ENCODE results near the gene PRELP. TPM values are rescaled to one million over a fixed set of nuclear protein-coding genes. Genes with fewer than 3 reads are reported as not detected.

The PRELP gene
- total RNA-seq, 1 donor from 2014 or later: 1.0 TPM

DNA sequence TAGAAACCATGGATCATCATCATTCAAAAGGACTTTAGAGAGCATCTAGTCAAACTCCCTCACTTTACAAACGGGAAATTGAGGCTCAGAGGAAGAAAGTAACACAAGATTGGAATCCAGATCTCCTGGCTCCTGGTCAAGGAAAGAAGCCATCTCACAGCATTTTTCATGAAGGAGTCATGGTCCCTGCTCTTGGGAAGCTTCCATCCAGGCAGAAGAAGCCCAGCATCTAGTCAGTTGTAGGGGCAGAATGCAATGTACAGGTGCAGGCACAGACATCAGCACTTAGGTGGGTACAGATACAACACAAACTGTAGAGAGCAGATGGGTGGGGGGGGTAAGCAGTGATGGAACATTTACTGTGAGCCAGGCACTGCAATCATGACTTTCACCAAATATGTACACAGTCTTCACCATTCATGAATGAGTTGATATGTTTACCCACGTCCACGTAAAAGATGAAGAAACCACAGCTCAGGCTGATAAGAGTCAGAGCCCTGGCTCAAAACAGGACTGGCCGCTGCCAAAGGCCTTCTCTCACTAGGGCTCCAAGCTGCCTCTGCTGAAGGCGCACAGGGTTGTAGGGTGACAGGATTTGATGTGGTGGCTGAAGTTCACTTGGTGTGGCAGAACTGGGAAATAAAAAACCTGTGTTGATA is 62.3 kb downstream of the PRELP start:
- H3K36me3 ChIP-seq (ENCODE audit: control insufficient read depth in 3 of 3, insufficient read depth in 3 of 3, low read length in 3 of 3): no peaks in the 10 kb centered on the region
- no peak overlapping the region for H3K9ac ChIP-seq (ENCODE audit: low read depth in 1 of 3, low read length in 3 of 3)
- H3K9me3 ChIP-seq (ENCODE audit: control insufficient read depth in 3 of 3, low read length in 3 of 3): no peaks in the 10 kb centered on the region
- no peak overlapping the region for H3K27ac ChIP-seq (ENCODE audit: low read depth, low read length)
- H3K4me3 ChIP-seq (ENCODE audit: low read length in 3 of 3): no peak overlapping the region
- H3K27me3 ChIP-seq (ENCODE audit: control insufficient read depth in 3 of 3, insufficient read depth in 3 of 3, low read length in 3 of 3): no peaks in the 10 kb centered on the region
- H3K4me1 ChIP-seq (ENCODE audit: control insufficient read depth in 3 of 3, insufficient read depth in 3 of 3, low read length in 3 of 3): peaks cover 0 to 4% (median 3%) of the 10 kb centered on the region in 3 donors

DNA sequence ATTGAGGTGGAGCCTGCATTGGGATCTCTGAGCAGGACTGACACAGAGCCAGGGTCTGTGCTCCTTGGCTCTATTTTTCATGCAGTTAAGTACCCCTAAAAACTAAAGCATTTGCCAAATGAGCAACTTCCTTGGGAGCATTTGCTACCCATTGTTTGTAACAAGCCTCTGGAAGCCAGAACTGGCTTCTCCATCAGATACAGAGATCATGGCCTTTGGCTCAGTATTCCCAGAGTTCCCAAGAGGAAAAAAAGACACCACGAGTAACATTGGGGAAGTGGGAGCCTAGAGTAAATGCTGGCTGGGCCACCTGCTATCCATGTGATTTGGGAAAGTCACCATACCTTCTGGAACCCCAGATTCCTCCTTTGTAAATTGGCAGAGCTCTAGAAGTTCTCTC is 63.1 kb downstream of the PRELP start:
- Histone ChIP-seq H3K36me3 (ENCODE audit: control insufficient read depth in 3 of 3, insufficient read depth in 3 of 3, low read length in 3 of 3) (no peaks in the 10 kb centered on the region), H3K4me1 (ENCODE audit: control insufficient read depth in 3 of 3, insufficient read depth in 3 of 3, low read length in 3 of 3) (peaks cover 0 to 4% (median 3%) of the 10 kb centered on the region in 3 donors)

DNA sequence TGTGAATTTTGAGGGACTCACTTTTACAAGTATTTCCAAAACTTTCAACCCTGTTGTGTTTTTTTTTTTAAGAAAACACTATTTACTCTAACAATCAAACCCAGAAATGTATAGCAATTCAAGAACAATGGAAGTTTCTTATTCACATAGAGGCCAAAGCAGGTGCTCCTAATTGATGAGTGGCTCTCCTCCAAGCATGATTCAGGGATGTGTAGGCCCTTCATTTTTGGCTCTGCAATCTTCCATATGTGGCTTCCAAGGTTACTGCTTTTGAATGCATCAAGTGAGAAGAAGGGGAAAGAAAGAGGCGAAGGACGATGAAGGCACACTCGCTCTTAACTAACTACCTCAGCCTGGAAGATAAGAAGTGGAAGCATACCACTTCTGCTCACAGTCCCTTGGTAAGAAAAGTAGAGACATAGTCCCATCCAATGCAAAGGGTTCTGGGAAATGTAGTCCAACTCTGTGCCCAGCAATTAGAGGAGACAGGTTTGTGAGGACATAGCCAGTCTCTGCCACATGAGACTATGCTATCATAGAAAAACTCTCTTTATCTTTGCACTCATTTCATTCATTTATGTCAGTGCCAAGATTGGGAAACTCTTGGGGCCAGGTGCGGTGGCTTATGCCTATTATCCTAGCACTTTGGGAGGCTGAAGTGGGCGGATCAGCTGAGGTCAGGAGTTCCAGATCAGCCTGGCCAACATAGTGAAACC is 64.4 kb downstream of the PRELP start:
- H3K27ac ChIP-seq (ENCODE audit: low read depth, low read length): no peak overlapping the region
- H3K4me3 ChIP-seq (ENCODE audit: low read length in 3 of 3): no peak overlapping the region
- no peaks in the 10 kb centered on the region for H3K27me3 ChIP-seq (ENCODE audit: control insufficient read depth in 3 of 3, insufficient read depth in 3 of 3, low read length in 3 of 3)

More for the DNA sequence above, 63.1 kb downstream of the PRELP start:
- Histone ChIP-seq H3K4me3 (ENCODE audit: low read length in 3 of 3) (no peak overlapping the region), H3K27ac (ENCODE audit: low read depth, low read length) (no peak overlapping the region), H3K9ac (ENCODE audit: low read depth in 1 of 3, low read length in 3 of 3) (no peak overlapping the region), H3K27me3 (ENCODE audit: control insufficient read depth in 3 of 3, insufficient read depth in 3 of 3, low read length in 3 of 3) (no peaks in the 10 kb centered on the region), H3K9me3 (ENCODE audit: control insufficient read depth in 3 of 3, low read length in 3 of 3) (no peaks in the 10 kb centered on the region)

More for the DNA sequence above, 64.4 kb downstream of the PRELP start:
- H3K36me3 ChIP-seq (ENCODE audit: control insufficient read depth in 3 of 3, insufficient read depth in 3 of 3, low read length in 3 of 3): no peaks in the 10 kb centered on the region
- H3K9ac ChIP-seq (ENCODE audit: low read depth in 1 of 3, low read length in 3 of 3): no peak overlapping the region
- H3K9me3 ChIP-seq (ENCODE audit: control insufficient read depth in 3 of 3, low read length in 3 of 3): no peaks in the 10 kb centered on the region
- H3K4me1 ChIP-seq (ENCODE audit: control insufficient read depth in 3 of 3, insufficient read depth in 3 of 3, low read length in 3 of 3): peaks cover 0 to 4% (median 3%) of the 10 kb centered on the region in 3 donors

Other genes with a start within 250 kb of the PRELP start
- under 0.01 TPM for gene CHIT1, start 246.1 kb upstream of the PRELP start, total RNA-seq
- 32.4 TPM for gene BTG2, start 170.3 kb upstream of the PRELP start, total RNA-seq
- gene FMOD, start 124.7 kb upstream of the PRELP start, total RNA-seq: 58.5 TPM
- gene OPTC, start 18.3 kb downstream of the PRELP start, total RNA-seq: not detected
- 60.5 TPM for gene ATP2B4, start 151.0 kb downstream of the PRELP start, total RNA-seq